ENCODE results near the gene CAMSAP1.

Gene CAMSAP1

DNA sequence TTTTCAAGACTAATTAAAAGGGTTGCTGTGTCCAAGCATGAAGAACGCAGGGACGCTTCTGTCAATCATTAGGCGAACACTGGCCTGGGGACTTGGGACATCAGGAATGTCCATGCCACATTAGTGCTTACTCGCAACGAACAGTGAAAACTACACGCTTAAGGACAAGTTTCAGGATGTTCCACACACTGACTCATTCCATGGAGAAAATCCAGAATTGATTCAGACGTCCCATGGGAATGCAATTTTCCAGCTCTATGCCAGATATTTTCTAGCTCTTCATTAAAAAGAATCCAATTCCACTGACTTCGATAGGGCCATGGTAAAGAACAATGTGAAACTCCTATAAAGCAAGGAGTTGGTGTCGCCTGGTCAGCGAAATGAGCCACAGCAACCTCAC, 98.2 kb downstream of the CAMSAP1 start:
- no peak for FAIRE-seq

DNA sequence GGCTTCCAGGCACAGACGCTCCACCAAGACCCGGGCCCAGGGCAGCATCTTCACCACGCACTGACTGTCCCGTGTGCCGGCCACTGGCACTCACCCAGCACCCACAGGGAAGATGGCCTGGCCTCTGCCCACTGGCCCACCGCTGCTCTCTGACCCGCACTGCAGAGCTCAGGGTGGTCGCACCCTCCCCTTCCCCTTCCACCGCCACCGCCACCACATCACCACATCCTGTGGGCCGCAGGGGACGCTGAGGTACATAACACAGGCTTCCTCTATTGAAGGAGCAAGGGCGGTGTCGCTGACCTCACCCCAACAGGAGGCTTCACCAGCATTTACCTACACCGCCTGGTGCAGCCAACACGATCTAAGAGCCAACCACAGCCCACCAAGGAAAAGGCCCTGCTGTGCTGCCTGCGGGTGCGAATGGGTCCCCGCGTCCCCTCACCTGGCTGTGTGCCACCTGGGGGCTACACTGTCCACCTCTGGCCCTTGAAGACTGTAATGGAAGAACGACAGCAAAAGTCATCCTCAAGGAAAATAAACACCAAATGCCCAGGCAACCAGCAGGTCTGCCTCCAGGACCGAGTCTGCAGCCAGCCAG, 101.8 kb downstream of the CAMSAP1 start:
- no peak for FAIRE-seq

DNA sequence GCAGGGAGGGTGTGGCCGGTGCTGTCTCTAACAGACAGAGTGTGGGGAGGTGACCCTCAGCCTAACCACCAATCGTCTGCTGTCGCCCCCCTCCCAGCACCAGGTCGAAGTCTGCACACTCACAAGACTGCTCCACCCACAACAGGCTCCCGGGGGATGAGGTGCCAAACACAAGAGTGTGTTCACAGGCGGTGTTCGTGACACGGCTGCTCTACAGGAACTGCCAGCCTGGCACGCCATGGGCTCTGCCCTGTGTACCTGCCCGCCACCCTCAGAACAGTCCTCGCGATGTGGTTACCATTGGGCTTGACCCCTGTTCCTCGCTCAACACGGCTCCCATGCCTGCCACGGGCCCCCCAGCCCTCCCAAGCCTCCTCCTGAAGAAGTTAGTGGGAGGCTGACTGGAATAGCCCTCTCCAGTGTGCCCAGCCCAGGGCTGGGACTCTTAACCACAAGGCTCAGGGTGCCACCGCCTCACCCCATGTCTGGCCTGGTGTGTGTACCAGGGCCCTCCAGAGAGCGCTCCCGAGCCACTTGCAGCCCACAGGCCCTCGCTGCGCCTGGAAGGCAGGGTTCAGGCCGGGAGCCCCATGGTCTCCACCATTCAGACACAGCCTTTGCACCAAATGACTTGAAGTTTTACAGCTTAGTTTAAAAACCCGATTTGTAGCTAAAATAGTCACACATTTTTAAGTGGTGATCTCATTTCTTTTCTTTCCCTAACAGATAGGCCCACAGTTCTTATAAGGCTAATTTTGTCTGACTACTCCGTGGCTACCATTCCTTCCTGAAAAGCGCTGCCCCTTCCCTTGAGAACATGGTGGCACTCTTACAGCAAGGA, 102.5 kb downstream of the CAMSAP1 start:
- FAIRE-seq, result no peak

DNA sequence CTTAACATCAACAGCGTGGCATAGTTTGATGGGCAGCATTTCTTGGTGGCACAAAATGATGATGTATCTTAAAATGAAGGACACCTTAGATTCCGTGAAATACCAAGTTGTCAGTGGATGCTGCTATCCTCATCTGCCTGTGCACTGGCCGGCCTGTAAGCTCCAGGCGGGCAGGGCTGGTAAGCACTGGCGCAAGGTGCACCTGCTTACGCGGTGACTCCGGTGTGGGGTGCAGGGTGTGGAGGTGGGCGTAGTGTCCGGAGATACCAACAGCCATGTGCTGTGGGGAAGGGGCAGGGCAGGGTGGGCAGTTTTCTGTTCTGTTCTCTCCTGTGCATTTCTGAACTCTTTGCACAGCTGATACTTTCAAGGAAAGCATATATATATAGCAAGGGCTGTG, 103.9 kb downstream of the CAMSAP1 start:
- FAIRE-seq, result no peak

DNA sequence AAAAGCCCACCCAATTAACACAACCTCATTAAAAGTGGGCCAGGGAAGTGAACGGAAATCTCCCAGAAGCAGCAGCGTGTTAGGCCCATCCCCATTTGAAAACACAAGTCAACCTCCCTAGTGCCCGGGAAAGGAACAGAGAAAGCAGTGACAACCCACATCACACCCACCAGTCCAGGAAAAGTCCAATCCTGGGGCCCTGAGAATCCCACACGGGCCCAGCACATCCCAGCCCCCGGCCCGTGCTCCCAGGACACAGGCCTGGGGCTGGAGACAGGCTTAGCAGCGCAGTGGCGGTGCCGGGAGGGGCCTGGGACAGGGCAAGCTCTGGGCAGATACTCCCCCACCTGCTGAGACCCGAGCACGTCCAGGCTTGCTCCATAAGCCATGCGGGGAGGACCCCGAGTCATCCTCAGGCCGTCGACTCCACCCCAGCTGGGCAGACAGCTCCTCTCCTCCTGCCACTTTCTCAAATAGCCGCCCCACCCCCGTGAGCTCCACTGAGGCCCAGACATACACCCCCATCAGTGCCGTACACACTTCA, 104.4 kb downstream of the CAMSAP1 start:
- no peak for FAIRE-seq

DNA sequence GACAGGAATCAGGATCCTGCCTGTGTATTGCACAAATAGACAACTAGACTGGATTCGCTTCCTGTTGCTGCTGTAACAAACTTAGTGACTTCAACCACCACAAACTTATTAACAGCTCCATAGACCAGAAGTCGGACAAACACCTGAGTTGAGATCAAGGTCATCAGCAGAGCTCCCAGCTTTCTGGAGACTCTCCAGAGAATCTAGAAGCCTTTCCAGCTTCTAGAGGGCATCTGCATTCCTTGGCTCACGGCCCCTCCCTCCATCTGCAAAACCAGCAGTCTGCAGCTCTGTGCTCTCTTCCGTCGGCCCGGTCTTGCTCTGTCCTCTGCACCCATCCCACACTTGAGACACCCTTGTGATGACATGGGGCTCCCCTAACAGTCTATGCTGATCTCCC, 106.3 kb downstream of the CAMSAP1 start:
- FAIRE-seq, result no peak

DNA sequence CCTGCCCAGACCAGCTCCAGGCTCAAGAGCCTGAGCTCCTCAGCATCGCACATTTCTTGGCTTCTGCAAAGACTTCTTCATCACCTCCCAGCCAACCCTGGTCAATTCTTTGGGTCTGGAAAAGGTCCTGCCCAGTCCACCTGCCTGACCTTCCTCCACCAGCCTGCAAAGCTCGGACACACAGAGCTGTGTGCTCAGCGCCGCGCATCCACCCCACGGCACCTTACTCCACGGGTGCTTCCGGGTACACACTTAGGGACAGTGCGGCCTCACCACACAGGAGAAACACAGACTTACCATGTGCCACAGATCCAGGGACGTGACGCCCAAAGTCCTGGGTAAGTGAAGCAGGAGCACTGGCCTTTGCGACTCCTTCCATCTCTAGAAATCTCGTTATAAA, 108.1 kb downstream of the CAMSAP1 start:
- FAIRE-seq, result no peak

DNA sequence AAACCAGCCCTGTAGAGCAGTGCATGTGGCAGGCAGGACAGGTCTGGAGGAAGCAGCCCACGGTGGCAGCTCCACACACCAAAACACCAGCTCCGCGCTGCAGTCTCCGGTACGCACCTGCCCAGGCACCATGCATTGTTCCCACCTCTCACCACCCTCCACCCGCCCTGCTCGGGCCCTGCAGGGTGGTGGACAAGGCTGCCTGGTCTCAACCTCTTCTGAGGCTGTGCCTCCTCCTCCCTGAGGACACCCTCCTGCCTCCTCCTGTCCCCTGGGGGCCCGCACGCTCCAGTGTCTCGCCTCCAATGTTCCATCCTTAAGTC, 109.1 kb downstream of the CAMSAP1 start:
- no peak for FAIRE-seq

DNA sequence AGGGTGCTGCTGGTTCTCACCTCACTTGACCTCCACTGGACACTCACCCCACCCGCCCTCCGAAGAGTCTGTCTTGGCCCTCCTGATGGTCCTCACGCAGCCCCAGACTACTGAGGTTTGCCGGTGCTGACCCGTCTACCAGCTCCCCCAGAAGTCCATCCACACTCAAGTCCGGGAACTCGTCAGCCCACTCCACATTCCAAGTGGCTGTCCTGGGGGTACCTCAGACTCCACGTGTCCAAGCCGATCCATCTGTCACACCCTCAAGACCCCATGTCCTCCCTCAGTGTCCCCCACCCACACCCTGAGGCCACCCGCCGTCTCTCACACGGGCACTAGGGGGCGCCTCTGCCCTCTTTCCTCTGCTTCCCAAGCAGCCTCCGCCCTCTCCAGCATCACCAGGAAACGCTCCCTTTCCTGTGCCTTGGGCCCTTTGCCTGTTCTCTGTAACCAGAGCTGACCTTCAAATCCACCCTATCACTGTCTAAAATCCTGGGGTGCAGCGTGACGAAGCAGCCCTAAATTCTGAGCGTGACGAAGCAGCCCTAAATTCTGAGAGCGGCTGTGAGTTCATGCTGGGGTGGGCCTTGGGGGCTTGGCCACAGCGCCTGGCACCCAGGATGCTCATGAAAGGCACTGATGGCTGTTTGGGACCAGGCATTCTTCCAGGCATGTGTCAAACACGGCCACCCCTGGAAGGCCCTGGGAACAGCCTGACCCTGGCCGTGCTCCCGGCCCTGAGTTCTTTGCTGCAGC, 109.7 kb downstream of the CAMSAP1 start:
- no peak for FAIRE-seq

DNA sequence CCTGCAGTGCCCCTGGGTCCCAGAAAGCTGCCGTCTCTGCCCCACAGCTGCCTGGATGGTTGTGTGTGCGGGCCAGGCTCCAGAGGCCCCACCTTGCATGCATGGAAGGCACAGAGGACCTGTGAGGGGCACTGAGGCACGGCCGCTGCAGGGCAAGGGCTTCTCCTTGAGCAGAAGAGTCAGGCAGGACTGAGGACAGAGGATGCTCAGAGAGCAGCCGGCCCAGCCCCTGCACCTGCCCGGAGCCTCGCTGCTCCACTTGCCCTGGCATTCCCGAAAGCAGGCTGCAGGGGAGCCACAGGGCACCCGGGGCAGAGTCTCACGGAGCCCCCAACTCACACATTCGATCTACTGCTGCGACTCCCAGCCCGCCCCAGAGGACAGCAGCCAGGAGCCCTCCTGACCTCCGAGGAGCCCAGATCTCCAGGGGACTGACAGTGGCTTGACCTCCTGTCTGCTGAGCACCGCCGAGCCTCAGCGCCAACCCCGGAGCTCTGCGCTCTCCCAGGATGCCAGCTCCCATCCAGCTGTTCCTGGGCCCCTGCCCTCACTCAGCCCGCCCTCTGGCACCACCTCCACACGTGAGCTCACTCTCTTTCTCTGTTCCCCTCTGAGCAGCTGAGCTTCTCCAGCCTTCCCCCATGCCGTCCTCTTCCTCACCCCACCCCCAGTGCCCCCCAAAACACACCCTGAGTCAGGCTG, 110.4 kb downstream of the CAMSAP1 start:
- no peak for FAIRE-seq

DNA sequence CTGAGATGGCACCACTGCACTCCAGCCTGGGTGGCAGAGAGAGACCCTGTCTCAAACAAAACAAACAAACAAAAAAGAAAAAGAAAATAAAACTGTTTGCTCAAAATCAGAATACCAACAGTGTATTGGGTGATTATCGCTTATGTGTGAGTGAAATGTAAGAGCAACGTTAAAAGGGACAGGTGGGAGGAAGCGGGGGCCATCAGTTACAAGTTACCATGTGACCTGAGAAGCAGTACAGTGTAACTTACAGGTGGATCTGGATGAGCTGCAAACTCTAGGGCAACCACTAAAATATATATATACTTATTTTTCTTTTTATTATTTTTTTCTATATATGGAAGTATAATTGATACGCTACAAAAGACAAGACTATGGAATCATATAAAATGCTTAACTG, 112.0 kb downstream of the CAMSAP1 start:
- FAIRE-seq, result no peak

DNA sequence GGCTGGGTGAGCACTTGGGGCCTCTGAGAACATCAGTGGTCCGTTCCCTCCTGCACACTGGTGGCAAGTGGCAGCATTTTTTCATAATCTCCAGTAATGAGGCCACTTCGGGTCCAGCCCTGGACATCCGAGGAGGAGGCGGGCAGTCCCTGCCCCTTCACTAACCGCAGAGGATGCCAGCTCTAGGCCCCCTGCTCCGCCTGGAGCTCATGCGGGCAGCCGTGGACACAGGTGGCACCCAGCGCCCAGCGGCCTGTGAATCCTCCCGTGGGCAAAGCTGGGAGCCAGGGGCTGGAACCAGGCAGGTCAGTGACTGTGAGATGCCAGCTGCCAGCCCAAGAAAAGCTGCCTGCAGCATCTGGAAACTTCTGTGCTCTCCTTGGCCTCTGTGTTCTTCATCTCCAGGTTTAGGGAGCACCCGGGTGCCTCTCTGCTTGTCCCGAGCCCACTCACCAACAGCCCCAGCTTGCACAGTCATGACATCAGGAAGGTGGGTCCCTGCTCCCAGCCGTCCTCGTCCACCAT, 112.9 kb downstream of the CAMSAP1 start:
- FAIRE-seq, result no peak

DNA sequence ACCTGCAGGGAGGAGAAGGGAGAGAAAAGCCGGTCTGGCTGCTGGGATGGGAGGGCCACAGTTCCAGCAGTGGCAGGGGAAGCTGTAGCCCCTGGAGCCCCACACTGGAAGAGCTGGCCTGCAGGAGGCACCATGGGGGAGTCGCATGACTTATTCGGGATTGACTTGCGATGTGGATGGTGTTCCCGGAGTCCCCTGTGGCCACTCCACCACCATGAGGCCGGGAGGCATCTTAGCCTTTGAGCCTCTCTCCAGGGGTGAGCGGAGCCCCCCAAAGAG, 113.3 kb downstream of the CAMSAP1 start:
- FAIRE-seq, result no peak

DNA sequence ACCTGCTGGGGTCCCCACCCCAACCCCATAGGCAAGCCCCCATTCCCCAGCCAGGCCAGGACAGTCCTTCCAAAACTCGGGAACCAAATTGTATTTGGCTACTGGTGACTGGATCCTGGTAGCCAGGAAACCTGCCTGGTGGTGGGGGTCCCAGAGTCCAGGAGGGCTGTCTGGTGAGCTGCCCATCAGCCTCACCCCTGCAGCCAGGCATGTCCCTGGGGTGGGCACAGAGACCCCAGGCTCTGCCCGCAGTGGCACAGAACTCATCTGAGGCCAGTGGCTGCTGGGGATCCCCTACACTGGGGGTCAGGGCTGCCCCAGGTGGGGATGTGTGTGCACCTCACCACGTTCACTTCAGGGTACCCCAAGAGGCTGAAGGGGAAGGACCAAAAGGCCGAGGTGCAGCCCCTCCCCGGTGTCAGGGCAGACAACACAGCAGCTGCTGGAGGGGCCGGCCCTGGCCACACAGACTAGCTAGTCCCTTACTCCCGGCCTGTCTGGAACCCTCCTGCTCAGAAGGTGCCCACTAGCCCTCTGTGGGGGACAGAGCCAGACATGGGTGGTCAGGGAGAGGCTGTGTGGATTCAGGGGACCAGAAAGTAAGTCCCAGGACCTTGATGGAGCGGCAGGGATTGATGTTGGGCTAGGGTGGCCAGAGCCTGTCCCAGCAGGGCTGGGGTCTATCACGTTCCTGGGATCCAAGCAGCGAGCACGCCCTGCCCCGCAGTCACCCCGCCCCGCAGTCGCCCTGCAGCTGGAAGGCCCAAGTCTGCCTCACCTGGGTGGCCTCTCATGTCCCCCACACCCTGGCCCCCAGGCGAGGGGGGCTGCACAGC, 113.9 kb downstream of the CAMSAP1 start:
- no peak for FAIRE-seq

DNA sequence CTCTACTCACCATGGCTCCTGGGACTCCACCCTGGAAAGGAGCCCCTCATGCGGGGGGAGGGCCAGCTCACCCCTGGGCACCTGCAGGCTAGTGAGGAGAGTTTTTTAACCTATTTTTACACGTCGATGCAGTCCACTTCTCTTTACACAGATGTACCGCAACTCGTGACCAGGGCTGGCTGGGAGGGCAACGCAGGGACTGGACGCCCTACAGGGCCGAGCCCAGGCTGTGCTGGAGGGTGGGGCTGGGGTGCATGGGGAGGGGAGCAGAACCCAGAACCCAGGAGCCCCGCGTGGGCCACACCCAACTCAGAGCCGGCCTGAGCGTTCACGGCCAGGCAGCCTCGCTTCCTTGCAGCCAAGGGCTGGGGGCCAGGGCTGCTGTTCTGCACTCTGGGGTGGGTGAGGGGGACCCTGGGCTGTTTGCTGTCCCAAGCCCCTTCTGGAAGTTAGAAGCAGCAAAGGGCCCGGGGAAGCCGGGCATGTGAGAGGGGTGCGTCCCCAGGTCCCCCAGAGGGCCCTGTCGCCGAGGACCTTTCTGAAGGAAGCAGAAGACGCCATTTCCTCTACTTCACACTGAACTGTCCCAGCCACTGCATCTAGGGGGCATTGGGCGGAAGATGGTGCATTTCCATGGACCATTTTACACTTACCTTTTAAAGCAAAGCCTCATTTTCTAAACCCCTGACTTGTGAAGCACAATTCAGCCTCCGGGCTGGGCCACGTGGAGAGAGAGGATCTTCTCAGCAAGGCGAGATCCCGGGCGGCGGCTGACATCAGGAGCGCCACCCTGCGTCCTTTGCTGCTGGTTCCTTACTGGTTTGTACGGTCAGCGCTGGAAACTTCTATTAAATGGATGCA, 114.8 kb downstream of the CAMSAP1 start:
- no peak for FAIRE-seq

DNA sequence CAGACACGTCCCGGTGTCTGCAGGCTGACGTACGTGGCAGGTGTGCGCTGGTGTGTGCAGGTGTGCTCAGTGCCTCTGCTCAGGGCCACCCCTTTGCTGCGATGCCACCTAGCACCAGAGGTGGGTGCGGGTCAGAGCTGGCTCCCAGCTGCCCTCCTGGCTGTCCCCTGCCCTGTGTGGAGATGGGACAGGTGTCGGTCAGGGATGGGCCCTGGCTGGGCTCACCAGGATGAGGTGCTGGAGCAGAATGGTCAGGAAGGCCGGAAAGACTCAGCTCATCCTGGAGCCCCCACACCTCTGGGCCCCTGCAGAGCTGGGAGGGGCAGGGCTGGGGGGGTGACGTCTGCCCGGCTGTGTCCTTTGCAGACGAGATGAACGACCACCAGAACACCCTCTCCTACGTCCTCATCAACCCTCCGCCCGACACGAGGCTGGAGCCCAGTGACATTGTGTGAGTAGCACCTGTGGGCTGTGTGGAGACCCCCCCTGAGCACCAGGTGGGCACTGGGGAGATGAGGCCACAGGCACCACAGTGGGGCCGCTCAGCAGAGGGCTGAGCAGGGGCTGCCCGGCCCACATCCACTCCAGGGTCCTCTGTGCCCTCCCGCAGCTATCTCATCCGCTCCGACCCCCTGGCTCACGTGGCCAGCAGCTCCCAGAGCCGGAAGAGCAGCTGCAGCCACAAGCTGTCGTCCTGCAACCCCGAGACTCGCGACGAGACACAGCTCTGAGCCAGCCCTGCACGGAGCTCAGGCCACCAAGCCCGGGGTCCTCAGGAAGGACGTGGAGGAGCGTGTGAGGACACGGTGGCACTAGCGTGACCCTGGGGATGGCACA, 115.7 kb downstream of the CAMSAP1 start:
- FAIRE-seq, result no peak

DNA sequence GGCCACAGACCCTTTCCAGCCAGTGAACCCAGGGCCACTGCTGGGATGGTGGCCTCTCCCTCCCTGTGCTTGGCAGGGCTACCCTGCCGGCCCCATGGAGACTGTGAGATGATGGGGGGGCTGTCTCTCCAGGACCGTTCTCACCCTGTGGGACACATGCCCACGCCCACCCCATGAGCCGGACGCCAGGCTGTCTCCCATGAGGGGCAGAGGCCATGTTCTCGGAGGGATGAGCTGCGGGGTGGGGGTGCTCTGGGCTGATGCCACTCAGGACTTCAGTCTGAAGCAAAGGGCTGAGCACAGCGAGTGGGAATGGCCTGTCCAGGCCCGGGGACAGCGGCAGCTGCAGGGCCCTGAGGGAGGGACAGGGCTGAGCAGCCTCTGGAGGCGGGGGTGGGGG, 116.5 kb downstream of the CAMSAP1 start:
- FAIRE-seq, result no peak

DNA sequence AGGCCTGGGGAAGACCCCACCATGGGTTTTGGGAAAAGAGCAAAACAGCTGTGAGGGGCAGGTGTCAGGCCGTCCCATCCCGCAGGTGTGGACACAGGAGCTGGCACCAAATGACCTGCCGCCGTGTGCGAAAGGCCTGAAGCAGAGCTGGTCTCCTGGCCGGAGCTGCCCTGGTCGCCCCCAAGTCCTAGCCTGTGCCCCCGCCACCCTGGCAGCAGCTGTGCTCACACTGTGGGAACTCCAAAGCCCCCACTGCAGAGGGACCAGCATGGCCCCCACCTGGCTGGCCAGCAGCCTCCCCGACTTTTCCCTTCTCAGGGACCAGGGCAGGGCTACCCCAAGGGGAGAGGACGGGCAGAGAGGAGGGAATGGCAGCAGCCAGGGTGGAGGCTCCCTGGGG, 117.0 kb downstream of the CAMSAP1 start:
- no peak for FAIRE-seq

DNA sequence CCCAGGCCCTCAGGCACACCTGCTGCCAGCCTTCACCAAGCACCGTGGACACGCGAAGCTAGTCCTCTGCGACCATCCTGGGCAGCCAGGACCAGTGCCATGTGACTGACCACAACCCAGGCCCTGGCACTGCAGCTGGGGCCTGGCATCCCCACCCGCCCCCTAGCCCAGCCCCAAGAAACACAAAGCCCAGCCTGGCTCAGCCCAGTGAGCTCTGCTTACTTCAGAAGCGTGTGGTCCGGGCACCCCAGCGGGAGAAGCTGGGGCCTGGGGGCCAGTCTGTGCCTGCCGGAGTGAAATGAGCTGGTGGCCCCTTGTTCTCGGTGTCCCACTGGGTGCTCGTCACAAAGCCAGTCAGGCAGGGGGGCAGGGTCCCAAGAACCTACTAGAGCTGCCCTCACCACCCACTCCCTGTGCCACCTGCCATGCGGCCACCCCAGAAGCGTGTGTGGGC, 117.5 kb downstream of the CAMSAP1 start:
- FAIRE-seq, result no peak

Data from colon (tissue), 2 donors.